ENCODE data around the gene NUP42. TPM values are rescaled to one million over a fixed set of nuclear protein-coding genes. Genes with fewer than 3 reads are reported as not detected.

The NUP42 gene
- total and polyA plus RNA-seq, 9 of the 15 experiments (the other 6 are each of a cell fraction or from before 2014, with no cell fraction given), result 41.8 to 86.4 (median 71.2) TPM

DNA sequence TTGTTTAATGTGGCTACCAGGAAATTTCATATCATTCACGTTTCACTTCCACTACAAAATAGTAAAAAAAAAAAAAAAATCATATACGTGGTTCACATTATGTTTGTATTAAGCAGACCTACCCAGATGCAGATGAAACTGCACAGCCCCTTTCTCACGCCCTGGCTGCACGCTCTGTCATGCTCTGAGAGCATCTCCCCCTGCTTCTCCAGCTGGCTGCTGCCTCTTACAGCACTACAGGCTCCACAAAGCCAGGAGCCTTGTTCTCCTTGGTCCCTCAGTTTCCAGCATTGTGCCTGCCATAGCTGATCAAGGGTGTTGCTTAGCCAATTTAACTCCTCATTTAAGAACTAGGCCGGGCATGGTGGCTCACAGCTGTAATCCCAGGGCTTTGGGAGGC, 57.9 kb downstream of the NUP42 start:
- POLR2A ChIA-PET, result interaction anchor here (1.3 kb wide), 1 partner anchor 13 kb away, joined by 5 read pairs; no protein-coding TSS in a partner anchor
- in situ Hi-C loops (cut with MboI) (no loop called here), intact Hi-C loops (cut with micrococcal nuclease) (no loop called here)
- Histone ChIP-seq H2AFZ (ENCODE audit: low read depth, low read length) (peak overlapping the region; percentile 5; the same call in 1 of the 2 replicates), H4K20me1 (replicated peaks; ENCODE audit: control insufficient read depth, insufficient read depth, low read length) (no peaks in the 10 kb centered on the region), H3K36me3 (ENCODE audit: control insufficient read depth, insufficient read depth, low read length) (no peaks in the 10 kb centered on the region), H3K9me1 (ENCODE audit: control insufficient read depth, insufficient read depth, low read length) (no peaks in the 10 kb centered on the region), H3K9me3 (replicated peaks; ENCODE audit: control insufficient read depth, insufficient read depth, low read depth, low read length) (no peaks in the 10 kb centered on the region), H3K27me3 (ENCODE audit: control insufficient read depth in 2 of 2, insufficient read depth in 2 of 2, low read length in 2 of 2) (no peaks in the 10 kb centered on the region), H3K4me3 (no peak overlapping the region), H3K4me1 (replicated peaks in 1 of 2; ENCODE audit: control insufficient read depth in 2 of 2, insufficient read depth in 2 of 2, low read length in 2 of 2) (peaks cover 3 to 12% of the 10 kb centered on the region in 2 experiments; a peak in 4 of 5 replicates), H3K4me2 (ENCODE audit: insufficient read depth, low read length) (no peak overlapping the region), H3K79me2 (ENCODE audit: control insufficient read depth, insufficient read depth, low read length) (no peaks in the 10 kb centered on the region), H3K9ac (ENCODE audit: insufficient read depth in 1 of 2, low read depth in 2 of 2, low read length in 2 of 2) (0 out of 4 replicates have a peak overlapping the region, but pooled peaks of 1 of the 2 experiments have one; percentile 6), H3K27ac (ENCODE audit: extremely low read depth, low read depth, low read length) (no peak overlapping the region)
- DNase-seq (ENCODE audit: extremely low read depth in 1 of 4, low spot score in 3 of 4) (no peak), FAIRE-seq (no peak), ATAC-seq (no peak)
- CTCF ChIA-PET (ENCODE audit: low intra/inter-chr PET ratio), result no interaction called here
- 38% methylated on average over 5 of the region's 5 CpGs for WGBS (ENCODE audit: insufficient coverage, low coverage, missing lambda C conversion rate)
- TF ChIP-seq RFX5 (IDR thresholded peaks at IDR 0.05; ENCODE audit: low read depth, low read length) (no peak), ZBTB1 (CRISPR knock-in tag; IDR thresholded peaks at IDR 0.05; ENCODE audit: borderline replicate concordance, low read depth) (no peak), SRSF9 (IDR thresholded peaks at IDR 0.05; ENCODE audit: borderline replicate concordance, low read depth, low read length) (no peak)
- no TSS peak for BruUV-seq (replicated peaks)

DNA sequence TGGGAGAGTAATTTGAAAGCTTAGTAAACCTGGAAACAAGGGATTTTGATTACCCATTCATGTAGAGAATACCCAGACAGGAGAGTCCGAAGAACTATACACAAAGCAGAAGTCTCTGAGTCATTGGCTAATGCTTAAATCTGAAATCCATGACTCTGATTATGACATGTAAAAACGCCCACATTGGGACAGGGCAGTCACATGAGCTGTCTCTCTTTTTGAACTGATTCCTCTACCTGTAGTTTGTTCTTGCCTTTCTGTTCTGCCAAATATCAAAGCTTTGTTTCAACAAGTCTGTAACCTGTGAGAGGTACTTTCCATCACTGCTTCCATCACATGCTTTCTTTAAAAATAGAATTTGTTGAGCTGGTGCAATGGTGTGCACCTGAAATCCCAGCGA, 60.5 kb downstream of the NUP42 start:
- no TSS peak for BruUV-seq (replicated peaks)
- TF ChIP-seq CHD1 (IDR thresholded peaks at IDR 0.05; ENCODE audit: low read length) (no peak), KDM1A (IDR thresholded peaks at IDR 0.05) (peak in 1 of 2 experiments; percentile 53; a peak in 2 of 4 replicates)
- TF ChIP-seq, protein P1, sequence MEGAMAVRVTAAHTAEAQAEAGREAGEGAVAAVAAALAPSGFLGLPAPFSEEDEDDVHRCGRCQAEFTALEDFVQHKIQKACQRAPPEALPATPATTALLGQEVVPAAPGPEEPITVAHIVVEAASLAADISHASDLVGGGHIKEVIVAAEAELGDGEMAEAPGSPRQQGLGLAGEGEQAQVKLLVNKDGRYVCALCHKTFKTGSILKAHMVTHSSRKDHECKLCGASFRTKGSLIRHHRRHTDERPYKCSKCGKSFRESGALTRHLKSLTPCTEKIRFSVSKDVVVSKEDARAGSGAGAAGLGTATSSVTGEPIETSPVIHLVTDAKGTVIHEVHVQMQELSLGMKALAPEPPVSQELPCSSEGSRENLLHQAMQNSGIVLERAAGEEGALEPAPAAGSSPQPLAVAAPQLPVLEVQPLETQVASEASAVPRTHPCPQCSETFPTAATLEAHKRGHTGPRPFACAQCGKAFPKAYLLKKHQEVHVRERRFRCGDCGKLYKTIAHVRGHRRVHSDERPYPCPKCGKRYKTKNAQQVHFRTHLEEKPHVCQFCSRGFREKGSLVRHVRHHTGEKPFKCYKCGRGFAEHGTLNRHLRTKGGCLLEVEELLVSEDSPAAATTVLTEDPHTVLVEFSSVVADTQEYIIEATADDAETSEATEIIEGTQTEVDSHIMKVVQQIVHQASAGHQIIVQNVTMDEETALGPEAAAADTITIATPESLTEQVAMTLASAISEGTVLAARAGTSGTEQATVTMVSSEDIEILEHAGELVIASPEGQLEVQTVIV (CRISPR knock-in tag; IDR thresholded peaks at IDR 0.05; ENCODE audit: borderline replicate concordance), result no peak

More for the DNA sequence above, 60.5 kb downstream of the NUP42 start:
- no peak overlapping the region for H2AFZ ChIP-seq (ENCODE audit: low read depth, low read length)
- no peaks in the 10 kb centered on the region for H3K9me3 ChIP-seq (replicated peaks; ENCODE audit: control insufficient read depth, insufficient read depth, low read depth, low read length)
- ATAC-seq (no peak), FAIRE-seq (no peak), DNase-seq (ENCODE audit: extremely low read depth in 1 of 4, low spot score in 3 of 4) (no peak)
- WGBS (ENCODE audit: insufficient coverage, low coverage, missing lambda C conversion rate), result 13% methylated on average over 3 of the region's 3 CpGs
- no peak overlapping the region for H3K4me2 ChIP-seq (ENCODE audit: insufficient read depth, low read length)
- peaks cover 2 to 3% of the 10 kb centered on the region in 2 experiments; a peak in 2 of 5 replicates for H3K4me1 ChIP-seq (replicated peaks in 1 of 2; ENCODE audit: control insufficient read depth in 2 of 2, insufficient read depth in 2 of 2, low read length in 2 of 2)
- no peak overlapping the region for H3K27ac ChIP-seq (ENCODE audit: extremely low read depth, low read depth, low read length)
- in situ Hi-C loops (cut with MboI) (no loop called here), intact Hi-C loops (cut with micrococcal nuclease) (no loop called here)
- ChIA-PET POLR2A (interaction anchor here (0.7 to 0.8 kb wide), 2 partner anchors 9 to 286 kb away, joined by 3 to 4 read pairs; no protein-coding TSS in a partner anchor), CTCF (ENCODE audit: low intra/inter-chr PET ratio) (no interaction called here)
- no peaks in the 10 kb centered on the region for H3K9me1 ChIP-seq (ENCODE audit: control insufficient read depth, insufficient read depth, low read length)
- H3K9ac ChIP-seq (ENCODE audit: insufficient read depth in 1 of 2, low read depth in 2 of 2, low read length in 2 of 2), result no peak overlapping the region
- H3K36me3 ChIP-seq (ENCODE audit: control insufficient read depth, insufficient read depth, low read length), result no peaks in the 10 kb centered on the region
- H4K20me1 ChIP-seq (replicated peaks; ENCODE audit: control insufficient read depth, insufficient read depth, low read length), result no peaks in the 10 kb centered on the region
- no peaks in the 10 kb centered on the region for H3K79me2 ChIP-seq (ENCODE audit: control insufficient read depth, insufficient read depth, low read length)
- H3K4me3 ChIP-seq, result no peak overlapping the region
- no peaks in the 10 kb centered on the region for H3K27me3 ChIP-seq (ENCODE audit: control insufficient read depth in 2 of 2, insufficient read depth in 2 of 2, low read length in 2 of 2)
